ENCODE results near the gene APBA1.

- TF ChIP-seq POLR2A (IDR thresholded peaks at IDR 0.05) = no peak
- TF ChIP-seq, protein P1, sequence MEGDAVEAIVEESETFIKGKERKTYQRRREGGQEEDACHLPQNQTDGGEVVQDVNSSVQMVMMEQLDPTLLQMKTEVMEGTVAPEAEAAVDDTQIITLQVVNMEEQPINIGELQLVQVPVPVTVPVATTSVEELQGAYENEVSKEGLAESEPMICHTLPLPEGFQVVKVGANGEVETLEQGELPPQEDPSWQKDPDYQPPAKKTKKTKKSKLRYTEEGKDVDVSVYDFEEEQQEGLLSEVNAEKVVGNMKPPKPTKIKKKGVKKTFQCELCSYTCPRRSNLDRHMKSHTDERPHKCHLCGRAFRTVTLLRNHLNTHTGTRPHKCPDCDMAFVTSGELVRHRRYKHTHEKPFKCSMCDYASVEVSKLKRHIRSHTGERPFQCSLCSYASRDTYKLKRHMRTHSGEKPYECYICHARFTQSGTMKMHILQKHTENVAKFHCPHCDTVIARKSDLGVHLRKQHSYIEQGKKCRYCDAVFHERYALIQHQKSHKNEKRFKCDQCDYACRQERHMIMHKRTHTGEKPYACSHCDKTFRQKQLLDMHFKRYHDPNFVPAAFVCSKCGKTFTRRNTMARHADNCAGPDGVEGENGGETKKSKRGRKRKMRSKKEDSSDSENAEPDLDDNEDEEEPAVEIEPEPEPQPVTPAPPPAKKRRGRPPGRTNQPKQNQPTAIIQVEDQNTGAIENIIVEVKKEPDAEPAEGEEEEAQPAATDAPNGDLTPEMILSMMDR (IDR thresholded peaks at IDR 0.05) = no peak
Observed at GRCh38 chr9:69385581-69386033, 286.6 kb downstream of the APBA1 start.

All from suprapubic skin (tissue), 3 donors.